ENCODE data around the gene ERG. TPM values are rescaled to one million over a fixed set of nuclear protein-coding genes. Genes with fewer than 3 reads are reported as not detected.

Gene ERG
- total RNA-seq, 1 donor from 2014 or later, result not detected

DNA sequence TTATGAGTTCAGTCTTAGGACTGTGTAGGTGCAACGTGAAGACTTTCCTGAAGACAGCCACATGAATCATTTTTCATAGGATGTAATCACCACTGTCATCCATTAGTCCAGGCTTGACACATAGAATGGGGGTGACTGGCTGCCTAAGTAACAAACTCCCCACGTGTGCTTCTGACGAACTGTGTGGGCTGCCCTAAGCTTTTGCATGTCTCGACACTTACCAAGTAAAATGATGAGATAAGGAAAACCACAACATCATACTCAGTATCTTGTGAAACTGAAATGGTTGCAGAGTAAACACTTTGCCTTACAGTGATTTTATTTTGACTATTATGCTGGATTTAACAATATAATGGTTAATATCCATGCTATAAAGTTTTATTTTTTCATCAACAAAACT lies 19.5 kb downstream of the ERG start:
- H3K36me3 ChIP-seq, result no peaks in the 10 kb centered on the region
- H3K27me3 Mint-ChIP-seq (ENCODE audit: insufficient read depth, low read depth), result no peaks in the 10 kb centered on the region
- H3K27me3 ChIP-seq, result no peaks in the 10 kb centered on the region
- no peaks in the 10 kb centered on the region for H3K9me3 ChIP-seq (ENCODE audit: low read depth)
- peaks cover 12% of the 10 kb centered on the region for H3K4me1 Mint-ChIP-seq
- no peaks in the 10 kb centered on the region for H3K36me3 Mint-ChIP-seq
- H3K4me3 Mint-ChIP-seq, result no peak overlapping the region
- H3K4me3 ChIP-seq, result no peak overlapping the region
- no peaks in the 10 kb centered on the region for H3K4me1 ChIP-seq
- TF ChIP-seq EZH2 (IDR thresholded peaks at IDR 0.05) (no peak), EZH2phosphoT487 (IDR thresholded peaks at IDR 0.05) (no peak)
- TF ChIP-seq, protein P1, sequence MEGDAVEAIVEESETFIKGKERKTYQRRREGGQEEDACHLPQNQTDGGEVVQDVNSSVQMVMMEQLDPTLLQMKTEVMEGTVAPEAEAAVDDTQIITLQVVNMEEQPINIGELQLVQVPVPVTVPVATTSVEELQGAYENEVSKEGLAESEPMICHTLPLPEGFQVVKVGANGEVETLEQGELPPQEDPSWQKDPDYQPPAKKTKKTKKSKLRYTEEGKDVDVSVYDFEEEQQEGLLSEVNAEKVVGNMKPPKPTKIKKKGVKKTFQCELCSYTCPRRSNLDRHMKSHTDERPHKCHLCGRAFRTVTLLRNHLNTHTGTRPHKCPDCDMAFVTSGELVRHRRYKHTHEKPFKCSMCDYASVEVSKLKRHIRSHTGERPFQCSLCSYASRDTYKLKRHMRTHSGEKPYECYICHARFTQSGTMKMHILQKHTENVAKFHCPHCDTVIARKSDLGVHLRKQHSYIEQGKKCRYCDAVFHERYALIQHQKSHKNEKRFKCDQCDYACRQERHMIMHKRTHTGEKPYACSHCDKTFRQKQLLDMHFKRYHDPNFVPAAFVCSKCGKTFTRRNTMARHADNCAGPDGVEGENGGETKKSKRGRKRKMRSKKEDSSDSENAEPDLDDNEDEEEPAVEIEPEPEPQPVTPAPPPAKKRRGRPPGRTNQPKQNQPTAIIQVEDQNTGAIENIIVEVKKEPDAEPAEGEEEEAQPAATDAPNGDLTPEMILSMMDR (IDR thresholded peaks at IDR 0.05), result no peak
- no peak overlapping the region for H3K27ac Mint-ChIP-seq
- H3K4me2 ChIP-seq, result no peak overlapping the region
- no peak overlapping the region for H2AFZ ChIP-seq (replicated peaks)
- H3K79me2 ChIP-seq (ENCODE audit: low read depth), result no peaks in the 10 kb centered on the region
- H3K9me3 Mint-ChIP-seq, result no peaks in the 10 kb centered on the region
- no peaks in the 10 kb centered on the region for H4K20me1 ChIP-seq (ENCODE audit: low read depth)
- no peak overlapping the region for H3K27ac ChIP-seq
- no peak for DNase-seq (ENCODE audit: low spot score)
- H3K9ac ChIP-seq, result no peak overlapping the region
- H3F3A ChIP-seq (ENCODE audit: low read depth), result no peaks in the 10 kb centered on the region

DNA sequence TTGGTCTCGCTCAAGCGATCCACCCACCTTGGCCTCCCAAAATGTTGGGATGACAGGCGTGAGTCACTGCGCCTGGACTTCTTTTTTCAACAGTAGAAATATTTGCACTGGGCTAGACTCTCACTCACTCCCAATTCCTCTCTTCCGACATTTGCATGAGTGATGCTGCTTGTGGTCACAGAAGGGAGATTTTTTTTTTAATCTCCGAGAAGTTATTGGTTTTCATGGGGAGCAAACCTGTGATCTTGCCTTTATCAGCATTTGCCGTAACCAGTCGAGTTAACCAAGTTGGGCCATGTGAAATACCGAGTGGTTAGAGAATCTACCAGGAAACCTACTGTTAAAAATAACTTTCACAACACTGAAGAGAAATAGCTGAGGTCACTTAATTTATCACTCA lies 21.1 kb downstream of the ERG start:
- no peaks in the 10 kb centered on the region for H3K9me3 ChIP-seq (ENCODE audit: low read depth)
- H3K4me1 ChIP-seq, result no peaks in the 10 kb centered on the region
- TF ChIP-seq, protein P1 (IDR thresholded peaks at IDR 0.05), result no peak
- TF ChIP-seq EZH2phosphoT487 (IDR thresholded peaks at IDR 0.05) (no peak), EZH2 (IDR thresholded peaks at IDR 0.05) (no peak)
- no peaks in the 10 kb centered on the region for H4K20me1 ChIP-seq (ENCODE audit: low read depth)
- H3K4me2 ChIP-seq, result no peak overlapping the region
- no peak overlapping the region for H3K27ac Mint-ChIP-seq
- H3K4me3 Mint-ChIP-seq, result no peak overlapping the region
- DNase-seq (ENCODE audit: low spot score), result no peak
- no peaks in the 10 kb centered on the region for H3F3A ChIP-seq (ENCODE audit: low read depth)
- H3K36me3 Mint-ChIP-seq, result no peaks in the 10 kb centered on the region
- peaks cover 27% of the 10 kb centered on the region for H3K4me1 Mint-ChIP-seq
- H3K27ac ChIP-seq, result no peak overlapping the region
- H3K9me3 Mint-ChIP-seq, result no peaks in the 10 kb centered on the region
- no peak overlapping the region for H3K4me3 ChIP-seq
- no peak overlapping the region for H2AFZ ChIP-seq (replicated peaks)
- H3K36me3 ChIP-seq, result no peaks in the 10 kb centered on the region
- no peaks in the 10 kb centered on the region for H3K27me3 Mint-ChIP-seq (ENCODE audit: insufficient read depth, low read depth)
- H3K9ac ChIP-seq, result no peak overlapping the region
- H3K79me2 ChIP-seq (ENCODE audit: low read depth), result no peaks in the 10 kb centered on the region
- peaks cover 15% of the 10 kb centered on the region for H3K27me3 ChIP-seq

GRCh38 chr21:38476385-38476784 lies 21.9 kb downstream of the ERG start:
- DNase-seq (ENCODE audit: low spot score), result no peak
- Mint-ChIP-seq H3K36me3 (no peaks in the 10 kb centered on the region), H3K4me1 (peaks cover 30% of the 10 kb centered on the region), H3K27me3 (ENCODE audit: insufficient read depth, low read depth) (no peaks in the 10 kb centered on the region), H3K27ac (peak overlapping the region; percentile 6), H3K4me3 (no peak overlapping the region), H3K9me3 (no peaks in the 10 kb centered on the region)
- Histone ChIP-seq H3K4me1 (no peaks in the 10 kb centered on the region), H3K36me3 (no peaks in the 10 kb centered on the region), H3K4me2 (no peak overlapping the region), H3K27me3 (peaks cover 23% of the 10 kb centered on the region), H3K4me3 (no peak overlapping the region), H3K27ac (no peak overlapping the region), H4K20me1 (ENCODE audit: low read depth) (no peaks in the 10 kb centered on the region), H2AFZ (replicated peaks) (no peak overlapping the region), H3K9me3 (ENCODE audit: low read depth) (no peaks in the 10 kb centered on the region), H3F3A (ENCODE audit: low read depth) (no peaks in the 10 kb centered on the region), H3K79me2 (ENCODE audit: low read depth) (no peaks in the 10 kb centered on the region), H3K9ac (no peak overlapping the region)
- TF ChIP-seq EZH2 (IDR thresholded peaks at IDR 0.05) (no peak), EZH2phosphoT487 (IDR thresholded peaks at IDR 0.05) (no peak)
- TF ChIP-seq, protein P1 (IDR thresholded peaks at IDR 0.05), result no peak

Data from neural progenitor cell (in vitro differentiated cells).